Pancreas (tissue), 10 donors: ENCODE data around the gene HDDC3. TPM values are rescaled to one million over a fixed set of nuclear protein-coding genes. Genes with fewer than 3 reads are reported as not detected.

Experiments
- ATAC-seq, 4 donors: fragments of 200-7000 bp; cut with Tn5 transposase; one replicate each; pipeline versions ENCODE4 v1.8.0 to v1.9.1; 2020; ENCODE audit warnings: mild to moderate bottlenecking in 4 of 4, moderate library complexity in 4 of 4
- DNase-seq, 6 donors: peaks; one replicate each; pipeline ENCODE4 v3.0.0-alpha.2; 2020
- FAIRE-seq: peaks from 2 replicates; lab custom pipeline; 2012; peaks lifted over from hg19 to GRCh38; lab: Jason Lieb, UNC
- H3K27ac ChIP-seq, 4 donors: fragments of 200-600 bp; sonication (generic); 1 replicate in 3 of 4; 2 replicates in 1 of 4; pipeline versions ENCODE4 v1.5.0 to v1.8.0; 2020
- H3K27me3 ChIP-seq, 4 donors: fragments of 200-600 bp; one replicate each; pipeline ENCODE4 v1.8.0; 2021
- H3K36me3 ChIP-seq, 3 donors: fragments of 200-600 bp; sonication (generic) in 1 of 3; one replicate each; pipeline versions ENCODE4 v1.5.0 to v1.8.0; 2020 to 2021
- H3K4me1 ChIP-seq, 3 donors: fragments of 200-600 bp; one replicate each; pipeline ENCODE4 v1.8.0; 2021
- H3K4me3 ChIP-seq, 4 donors: fragments of 200-600 bp; sonication (generic) in 2 of 4; one replicate each; pipeline versions ENCODE4 v1.5.0 to v1.8.0; 2020 to 2021
- H3K9me3 ChIP-seq, 4 donors: fragments of 200-600 bp; one replicate each; pipeline ENCODE4 v1.8.0; 2021
- WGBS, 2 donors: extraction: QIAGEN DNeasy Blood & Tissue Kit; methylation state at CpG; one replicate each; pipeline ENCODE4 v1.1.7; 2013; 5-methylcytosine and 5-hydroxymethylcytosine counted together
- intact Hi-C, 3 donors: fragments of 100-400 bp; cut with DNase I; formaldehyde crosslinking; loops; one replicate each; pipeline versions ENCODE4 v1.11.1 to v1.14.2; 2022
- polyA plus RNA-seq, 2 donors: library from polyadenylated mRNA; stranded (reverse); fragments of 200-250 nt; gene quantifications; one replicate each; pipeline ENCODE4 v1.2.3, GENCODE V29; 2013
- total RNA-seq, 6 donors: library from RNA; stranded (reverse); fragmentation: NEBNext Ultra II Directional in 4 of 6; extraction: Animal tissue kit (Norgen Biotek cat#: 25700) in 4 of 6; gene quantifications; one replicate each; pipeline versions ENCODE4 v1.2.1 to v1.2.4, GENCODE V29; 2021 to 2023
- TF ChIP-seq, protein P1 (sequence below), 4 donors: fragments of 200-600 bp; sonication (generic) in 3 of 4; IDR thresholded peaks; one replicate each; pipeline versions ENCODE4 v1.5.0 to v1.8.0; 2021; ENCODE audit warnings: antibody characterized with exemption in 4 of 4
- donor health status: healthy with polysubstance abuse.
- donor health status: DM: no; HTN: no; CAD: no; lungs with moderate emphysema.
- donor health status: DM: no; HTN: no; CAD: no.
- donor health status: control.
- donor health status: control.
- donor health status: Bipolar disorder and iron deficiency.
- donor health status: DM: yes; HTN: yes; CAD: no.
- donor health status: DM: no; HTN: no; CAD: no.
- donor health status: DM: no; HTN: no; CAD: no.
- donor health status: DM: yes; HTN: yes; CAD: no.

HDDC3 gene
- total and polyA plus RNA-seq, 8 donors, result 10.3 to 20.9 (median 15.0) TPM

GRCh38 chr15:90883526-90883975 lies 48.8 kb downstream of the HDDC3 start:
- WGBS, 2 donors, result 58 to 65% methylated on average over 7 of the region's 7 CpGs
- H3K27ac ChIP-seq, result peak overlapping the region; percentile 51 to 88 (median 82)
- FAIRE-seq (no peak), ATAC-seq (peak; percentile 5 to 14 (median 7)), DNase-seq (peak in 3 of 6 donors; percentile 50 to 59 (median 57))
- peak overlapping the region in 2 of 4 donors; percentile 35 to 43 for H3K4me3 ChIP-seq
- peaks cover 0 to 23% (median 0%) of the 10 kb centered on the region in 3 donors for H3K4me1 ChIP-seq
- H3K27me3 ChIP-seq, result no peaks in the 10 kb centered on the region
- intact Hi-C loops, result no loop called here
- no peaks in the 10 kb centered on the region for H3K9me3 ChIP-seq
- TF ChIP-seq, protein P1, sequence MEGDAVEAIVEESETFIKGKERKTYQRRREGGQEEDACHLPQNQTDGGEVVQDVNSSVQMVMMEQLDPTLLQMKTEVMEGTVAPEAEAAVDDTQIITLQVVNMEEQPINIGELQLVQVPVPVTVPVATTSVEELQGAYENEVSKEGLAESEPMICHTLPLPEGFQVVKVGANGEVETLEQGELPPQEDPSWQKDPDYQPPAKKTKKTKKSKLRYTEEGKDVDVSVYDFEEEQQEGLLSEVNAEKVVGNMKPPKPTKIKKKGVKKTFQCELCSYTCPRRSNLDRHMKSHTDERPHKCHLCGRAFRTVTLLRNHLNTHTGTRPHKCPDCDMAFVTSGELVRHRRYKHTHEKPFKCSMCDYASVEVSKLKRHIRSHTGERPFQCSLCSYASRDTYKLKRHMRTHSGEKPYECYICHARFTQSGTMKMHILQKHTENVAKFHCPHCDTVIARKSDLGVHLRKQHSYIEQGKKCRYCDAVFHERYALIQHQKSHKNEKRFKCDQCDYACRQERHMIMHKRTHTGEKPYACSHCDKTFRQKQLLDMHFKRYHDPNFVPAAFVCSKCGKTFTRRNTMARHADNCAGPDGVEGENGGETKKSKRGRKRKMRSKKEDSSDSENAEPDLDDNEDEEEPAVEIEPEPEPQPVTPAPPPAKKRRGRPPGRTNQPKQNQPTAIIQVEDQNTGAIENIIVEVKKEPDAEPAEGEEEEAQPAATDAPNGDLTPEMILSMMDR (IDR thresholded peaks at IDR 0.05), result no peak
- peaks cover 4 to 36% (median 33%) of the 10 kb centered on the region in 3 donors for H3K36me3 ChIP-seq

DNA sequence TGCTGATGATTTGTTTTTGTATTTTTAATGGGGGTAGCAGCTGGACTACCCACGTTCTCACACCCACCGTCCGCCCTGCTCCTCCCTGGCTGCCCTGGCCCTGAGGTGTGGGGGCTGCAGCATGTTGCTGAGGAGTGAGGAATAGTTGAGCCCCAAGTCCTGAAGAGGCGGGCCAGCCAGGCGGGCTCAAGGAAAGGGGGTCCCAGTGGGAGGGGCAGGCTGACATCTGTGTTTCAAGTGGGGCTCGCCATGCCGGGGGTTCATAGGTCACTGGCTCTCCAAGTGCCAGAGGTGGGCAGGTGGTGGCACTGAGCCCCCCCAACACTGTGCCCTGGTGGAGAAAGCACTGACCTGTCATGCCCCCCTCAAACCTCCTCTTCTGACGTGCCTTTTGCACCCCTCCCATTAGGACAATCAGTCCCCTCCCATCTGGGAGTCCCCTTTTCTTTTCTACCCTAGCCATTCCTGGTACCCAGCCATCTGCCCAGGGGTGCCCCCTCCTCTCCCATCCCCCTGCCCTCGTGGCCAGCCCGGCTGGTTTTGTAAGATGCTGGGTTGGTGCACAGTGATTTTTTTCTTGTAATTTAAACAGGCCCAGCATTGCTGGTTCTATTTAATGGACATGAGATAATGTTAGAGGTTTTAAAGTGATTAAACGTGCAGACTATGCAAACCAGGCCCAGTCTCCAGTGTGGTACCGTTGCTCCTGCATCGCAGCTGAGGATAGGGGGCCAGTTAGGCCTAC lies 49.4 kb downstream of the HDDC3 start:
- Histone ChIP-seq H3K36me3 (peaks cover 4 to 42% (median 39%) of the 10 kb centered on the region in 3 donors), H3K27ac (peak overlapping the region; percentile 51 to 88 (median 82)), H3K4me3 (no peak overlapping the region), H3K9me3 (no peaks in the 10 kb centered on the region), H3K27me3 (no peaks in the 10 kb centered on the region), H3K4me1 (peaks cover 0 to 23% (median 0%) of the 10 kb centered on the region in 3 donors)
- TF ChIP-seq, protein P1 (IDR thresholded peaks at IDR 0.05), result no peak
- WGBS, 2 donors, result 62 to 65% methylated on average over 13 of the region's 13 CpGs
- DNase-seq, result peak in 3 of 6 donors; percentile 50 to 71 (median 58)
- ATAC-seq, result peak in 2 of 4 donors; percentile 3 to 4
- intact Hi-C loops, result no loop called here
- no peak for FAIRE-seq

GRCh38 chr15:90881978-90882721 lies 50.2 kb downstream of the HDDC3 start:
- 79 to 82% methylated on average over 19 of the region's 19 CpGs for WGBS, 2 donors
- intact Hi-C loops, result no loop called here
- FAIRE-seq (no peak), DNase-seq (peak in 3 of 6 donors; percentile 54 to 76 (median 64)), ATAC-seq (peak in 1 of 4 donors; percentile 6)
- Histone ChIP-seq H3K27ac (no peak overlapping the region), H3K4me1 (peaks cover 0 to 23% (median 0%) of the 10 kb centered on the region in 3 donors), H3K27me3 (no peaks in the 10 kb centered on the region), H3K9me3 (no peaks in the 10 kb centered on the region), H3K36me3 (peaks cover 5 to 50% (median 47%) of the 10 kb centered on the region in 3 donors), H3K4me3 (no peak overlapping the region)
- TF ChIP-seq, protein P1 (IDR thresholded peaks at IDR 0.05), result no peak

- H3K4me1 ChIP-seq, result peaks cover 0 to 20% (median 0%) of the 10 kb centered on the region in 3 donors
- no peak for FAIRE-seq
- peaks cover 13 to 58% (median 53%) of the 10 kb centered on the region in 3 donors for H3K36me3 ChIP-seq
- peak in 3 of 6 donors; percentile 52 to 82 (median 60) for DNase-seq
- no peak for ATAC-seq
- H3K4me3 ChIP-seq, result no peak overlapping the region
- no peak overlapping the region for H3K27ac ChIP-seq
- TF ChIP-seq, protein P1 (IDR thresholded peaks at IDR 0.05), result no peak
- H3K9me3 ChIP-seq, result no peaks in the 10 kb centered on the region
- H3K27me3 ChIP-seq, result no peaks in the 10 kb centered on the region
- intact Hi-C loops, result no loop called here
- WGBS, 2 donors, result 84 to 85% methylated on average over 32 to 35 of the region's 35 CpGs
Observed at GRCh38 chr15:90881181-90881977, 51.0 kb downstream of the HDDC3 start.
